Thyroid gland (tissue), 4 donors: ENCODE measurements around the gene RAB31. TPM values are rescaled to one million over a fixed set of nuclear protein-coding genes. Genes with fewer than 3 reads are reported as not detected.

ENCODE experiments used
- DNase-seq, 2 donors: peaks; one replicate each; pipeline ENCODE4 v3.0.0-alpha.2; 2019
- H3K27ac ChIP-seq, 3 donors: fragments of 200-600 bp; sonication (generic); 1 replicate in 2 of 3; 2 replicates in 1 of 3; pipeline ENCODE4 v1.5.1; 2016 to 2019; ENCODE audit warnings: mild to moderate bottlenecking in 1 of 3, moderate library complexity in 1 of 3
- H3K27me3 ChIP-seq: fragments of 200-600 bp; sonication (generic); one replicate; pipeline ENCODE4 v1.5.1; 2019
- H3K36me3 ChIP-seq, 2 donors: fragments of 200-600 bp; sonication (generic); one replicate each; pipeline ENCODE4 v1.5.1; 2016 to 2019
- H3K4me1 ChIP-seq, 2 donors: fragments of 200-600 bp; sonication (generic); one replicate each; pipeline ENCODE4 v1.5.1; 2017 to 2019
- H3K4me3 ChIP-seq, 3 donors: fragments of 200-600 bp; sonication (generic); replicated peaks in 1 of 3; 1 replicate in 2 of 3; 2 replicates in 1 of 3; pipeline ENCODE4 v1.5.1; 2016; ENCODE audit warnings: mild to moderate bottlenecking in 1 of 3
- H3K9me3 ChIP-seq: fragments of 200-600 bp; sonication (generic); one replicate; pipeline ENCODE4 v1.5.1; 2017
- POLR2A ChIP-seq, 2 donors: fragments of 450-650 bp; IDR thresholded peaks; one replicate each; pipeline ENCODE4 v1.6.1; 2017; ENCODE audit warnings: antibody characterized with exemption in 2 of 2, mild to moderate bottlenecking in 2 of 2, moderate library complexity in 1 of 2
- WGBS, 2 donors: methylation state at CpG; one replicate each; pipeline ENCODE4 v1.1.5; 2017; 5-methylcytosine and 5-hydroxymethylcytosine counted together
- intact Hi-C: fragments of 100-400 bp; cut with DNase I; formaldehyde crosslinking; loops from one replicate; pipeline ENCODE4 v1.15.1; 2023
- total RNA-seq, 4 donors: library from RNA; depleted of rRNA; stranded (reverse); fragments of >200 nt; gene quantifications; one replicate each; pipeline ENCODE4 v1.2.3, GENCODE V29; 2016
- TF ChIP-seq, protein P1 (sequence below), 6 experiments: fragments of 200-600 bp in 3 of 6; fragments of 450-650 bp in 3 of 6; sonication (generic) in 3 of 6; IDR thresholded peaks; one replicate each; pipeline ENCODE4 v1.5.1; 2016 to 2019; ENCODE audit warnings: antibody characterized with exemption in 6 of 6, mild to moderate bottlenecking in 2 of 6, inconsistent platforms in 1 of 6, moderate library complexity in 1 of 6

RAB31 gene
- total RNA-seq, 4 donors from 2014 or later: 33.9 to 72.7 (median 40.8) TPM

DNA sequence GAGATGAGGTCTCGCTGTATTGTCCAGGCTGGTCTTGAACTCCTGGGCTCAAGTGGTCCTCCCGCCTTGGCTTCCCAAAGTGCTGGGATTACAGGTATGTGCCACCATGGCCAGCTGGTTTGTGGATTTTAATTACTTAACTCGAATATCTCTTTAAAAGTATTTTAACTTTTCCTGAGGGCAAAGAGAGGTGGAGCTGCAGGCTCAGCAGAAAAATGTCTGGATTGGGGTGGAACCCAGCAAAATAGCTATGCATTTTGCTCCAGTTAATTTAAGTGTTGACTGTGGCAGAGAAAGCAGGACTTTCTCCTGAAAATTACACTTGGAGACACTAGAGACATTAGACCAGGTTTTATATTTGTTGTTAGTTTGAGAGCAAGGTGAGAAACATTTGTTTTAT, 142.2 kb downstream of the RAB31 start:
- WGBS, 2 donors: 90 to 92% methylated on average over 3 of the region's 3 CpGs
- Histone ChIP-seq H3K4me1 (peaks cover 39 to 50% of the 10 kb centered on the region in 2 donors), H3K36me3 (no peaks in the 10 kb centered on the region), H3K27me3 (no peaks in the 10 kb centered on the region), H3K27ac (peak overlapping the region in 2 of 3 donors; percentile 60 to 78), H3K4me3 (no peak overlapping the region), H3K9me3 (no peaks in the 10 kb centered on the region)
- TF ChIP-seq POLR2A (IDR thresholded peaks at IDR 0.05): no peak
- TF ChIP-seq, protein P1, sequence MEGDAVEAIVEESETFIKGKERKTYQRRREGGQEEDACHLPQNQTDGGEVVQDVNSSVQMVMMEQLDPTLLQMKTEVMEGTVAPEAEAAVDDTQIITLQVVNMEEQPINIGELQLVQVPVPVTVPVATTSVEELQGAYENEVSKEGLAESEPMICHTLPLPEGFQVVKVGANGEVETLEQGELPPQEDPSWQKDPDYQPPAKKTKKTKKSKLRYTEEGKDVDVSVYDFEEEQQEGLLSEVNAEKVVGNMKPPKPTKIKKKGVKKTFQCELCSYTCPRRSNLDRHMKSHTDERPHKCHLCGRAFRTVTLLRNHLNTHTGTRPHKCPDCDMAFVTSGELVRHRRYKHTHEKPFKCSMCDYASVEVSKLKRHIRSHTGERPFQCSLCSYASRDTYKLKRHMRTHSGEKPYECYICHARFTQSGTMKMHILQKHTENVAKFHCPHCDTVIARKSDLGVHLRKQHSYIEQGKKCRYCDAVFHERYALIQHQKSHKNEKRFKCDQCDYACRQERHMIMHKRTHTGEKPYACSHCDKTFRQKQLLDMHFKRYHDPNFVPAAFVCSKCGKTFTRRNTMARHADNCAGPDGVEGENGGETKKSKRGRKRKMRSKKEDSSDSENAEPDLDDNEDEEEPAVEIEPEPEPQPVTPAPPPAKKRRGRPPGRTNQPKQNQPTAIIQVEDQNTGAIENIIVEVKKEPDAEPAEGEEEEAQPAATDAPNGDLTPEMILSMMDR (IDR thresholded peaks at IDR 0.05): no peak
- intact Hi-C loops: no loop called here
- no peak for DNase-seq

GRCh38 chr18:9851511-9851910, 143.4 kb downstream of the RAB31 start:
- no peak for DNase-seq
- Histone ChIP-seq H3K36me3 (no peaks in the 10 kb centered on the region), H3K4me3 (no peak overlapping the region), H3K4me1 (peaks cover 42 to 53% of the 10 kb centered on the region in 2 donors), H3K9me3 (no peaks in the 10 kb centered on the region), H3K27me3 (no peaks in the 10 kb centered on the region), H3K27ac (no peak overlapping the region)
- intact Hi-C loops: no loop called here
- TF ChIP-seq POLR2A (IDR thresholded peaks at IDR 0.05): no peak
- TF ChIP-seq, protein P1 (IDR thresholded peaks at IDR 0.05): no peak
- 87 to 92% methylated on average over 2 of the region's 2 CpGs for WGBS, 2 donors

DNA sequence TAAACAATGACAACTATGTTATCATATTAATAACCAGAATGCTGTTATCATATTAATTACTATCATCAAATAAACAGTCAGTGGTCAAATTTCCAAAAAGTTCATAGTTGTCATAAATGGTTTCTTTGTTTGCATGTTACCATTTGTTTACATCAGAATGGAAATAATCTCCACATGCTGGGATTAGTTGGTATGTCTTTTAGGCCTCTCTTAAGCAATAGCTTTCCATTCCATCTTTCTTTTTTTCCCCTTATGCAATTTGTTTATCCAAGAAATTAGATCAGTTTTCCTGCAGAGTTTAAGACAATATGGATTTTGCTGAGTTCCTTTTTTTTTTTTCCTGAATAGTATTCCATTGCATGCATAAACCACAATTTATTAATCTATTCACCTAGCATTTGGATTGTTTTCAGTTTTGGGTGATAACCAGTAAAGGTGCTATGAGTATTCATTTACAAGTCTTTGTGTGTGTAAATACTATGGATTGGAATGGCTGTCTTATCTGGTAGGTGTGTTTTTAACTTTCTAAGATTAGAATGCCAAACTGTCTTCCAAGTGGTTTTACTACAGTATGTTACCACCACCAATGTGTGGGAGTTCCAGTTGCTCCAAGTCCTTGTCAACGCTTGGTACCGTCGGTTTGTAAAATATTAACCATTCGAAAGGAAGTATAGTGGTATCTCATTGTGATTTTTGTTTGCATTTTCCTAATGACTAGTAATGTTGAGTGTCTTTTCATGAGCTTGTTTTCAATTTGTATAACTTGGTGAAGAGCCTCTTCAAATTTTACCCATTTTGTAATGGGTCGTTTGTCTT, 144.4 kb downstream of the RAB31 start:
- Histone ChIP-seq H3K4me1 (peaks cover 33 to 46% of the 10 kb centered on the region in 2 donors), H3K4me3 (no peak overlapping the region), H3K27ac (no peak overlapping the region), H3K9me3 (no peaks in the 10 kb centered on the region), H3K27me3 (no peaks in the 10 kb centered on the region), H3K36me3 (no peaks in the 10 kb centered on the region)
- TF ChIP-seq, protein P1 (IDR thresholded peaks at IDR 0.05): no peak
- no peak for TF ChIP-seq POLR2A (IDR thresholded peaks at IDR 0.05)
- 91 to 93% methylated on average over 5 of the region's 5 CpGs for WGBS, 2 donors
- no peak for DNase-seq
- intact Hi-C loops: no loop called here

GRCh38 chr18:9854801-9855676, 146.9 kb downstream of the RAB31 start:
- Histone ChIP-seq H3K36me3 (peaks cover 0 to 6% of the 10 kb centered on the region in 2 donors), H3K27ac (peak overlapping the region in 2 of 3 donors; percentile 56 to 60), H3K9me3 (no peaks in the 10 kb centered on the region), H3K4me1 (peaks cover 14 to 27% of the 10 kb centered on the region in 2 donors), H3K4me3 (no peak overlapping the region), H3K27me3 (no peaks in the 10 kb centered on the region)
- no peak for DNase-seq
- intact Hi-C loops: no loop called here
- 83 to 85% methylated on average over 12 of the region's 12 CpGs for WGBS, 2 donors
- TF ChIP-seq, protein P1 (IDR thresholded peaks at IDR 0.05): no peak
- no peak for TF ChIP-seq POLR2A (IDR thresholded peaks at IDR 0.05)
